Measurements from ENCODE around the gene MERTK. TPM values are rescaled to one million over a fixed set of nuclear protein-coding genes. Genes with fewer than 3 reads are reported as not detected.

MERTK gene
- total and polyA plus RNA-seq, 10 of the 15 experiments (the other 5 are each of a cell fraction or from before 2014, with no cell fraction given) = 0.13 to 30.6 (median 0.50) TPM

DNA sequence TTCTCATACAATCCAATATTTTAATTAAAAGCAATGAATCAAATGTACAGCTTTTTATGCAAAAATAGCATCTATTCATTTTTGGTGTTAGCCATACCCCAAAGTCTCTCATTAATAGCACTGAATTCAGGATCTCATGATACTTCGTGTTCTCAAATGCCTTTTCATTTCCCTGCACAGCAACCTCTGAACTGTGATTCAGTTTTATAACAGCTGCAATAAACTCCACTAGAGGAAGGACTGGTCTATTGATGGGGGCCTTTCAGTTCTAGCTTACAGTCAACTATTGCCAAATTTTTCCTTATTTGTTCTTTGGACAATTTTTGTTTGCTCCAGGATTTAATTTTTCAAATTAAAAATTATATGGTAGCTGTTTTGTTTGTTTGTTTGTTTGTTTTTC is 151.9 kb downstream of the MERTK start:
- Histone ChIP-seq H3K27ac (ENCODE audit: control insufficient read depth, insufficient read depth) (no peak overlapping the region), H3K36me3 (ENCODE audit: control insufficient read depth in 2 of 2, insufficient read depth in 2 of 2, low read length in 1 of 2) (no peaks in the 10 kb centered on the region), H3K79me2 (ENCODE audit: control insufficient read depth, insufficient read depth, low read length) (no peaks in the 10 kb centered on the region), H3K9me3 (replicated peaks; ENCODE audit: control insufficient read depth, insufficient read depth, low read length) (no peaks in the 10 kb centered on the region), H3K4me2 (ENCODE audit: control insufficient read depth, insufficient read depth) (no peak overlapping the region), H4K20me1 (ENCODE audit: control insufficient read depth, insufficient read depth) (no peaks in the 10 kb centered on the region), H2AFZ (ENCODE audit: control insufficient read depth, low read depth, low read length) (no peak overlapping the region), H3K4me1 (ENCODE audit: control insufficient read depth, insufficient read depth, low read length) (no peaks in the 10 kb centered on the region), H3K27me3 (replicated peaks in 1 of 2; ENCODE audit: control insufficient read depth in 2 of 2, insufficient read depth in 2 of 2, low read length in 1 of 2) (no peaks in the 10 kb centered on the region), H3K9ac (ENCODE audit: control insufficient read depth, insufficient read depth, low read length) (no peak overlapping the region), H3K4me3 (no peak overlapping the region)
- no peak for ATAC-seq
- in situ Hi-C loops (cut with MboI) = loop anchor here (5.0 kb wide), 1 partner anchor 163 kb away; no protein-coding TSS in a partner anchor
- no peak for DNase-seq (ENCODE audit: low read depth, low spot score)
- 73% methylated on average over 1 of the region's 1 CpG for WGBS (ENCODE audit: insufficient coverage, insufficient replicate concordance, low lambda C conversion rate, missing lambda C conversion rate)
- ChIA-PET SMC1A (ENCODE audit: uncharacterized antibody, unreplicated experiment) (interaction anchor here (1.0 to 9.0 kb wide), 8 partner anchors 44 to 166 kb away, joined by 3 to 85 read pairs (median 6); partner anchors contain the start of gene ANAPC1), RAD21 (ENCODE audit: unreplicated experiment) (interaction anchor here (0.6 to 3.9 kb wide), 6 partner anchors 147 to 224 kb away, joined by 3 to 22 read pairs (median 4); partner anchors contain the start of gene MERTK), CTCF (interaction anchor here (0.9 to 11.6 kb wide), 8 partner anchors 14 to 205 kb away, joined by 3 to 189 read pairs (median 6); partner anchors contain the start of genes ANAPC1, MERTK and ZC3H8), POLR2A (interaction anchor here (2.0 kb wide), 1 partner anchor 162 kb away, joined by 5 read pairs; no protein-coding TSS in a partner anchor)
- TF ChIP-seq HDAC6 (IDR thresholded peaks at IDR 0.05; ENCODE audit: unreplicated experiment) (no peak), RBBP5 (conservative IDR thresholded peaks at IDR 0.05) (no peak), YBX1 (IDR thresholded peaks at IDR 0.05) (no peak), TARDBP (IDR thresholded peaks at IDR 0.05; ENCODE audit: borderline replicate concordance) (no peak), MTA3 (IDR thresholded peaks at IDR 0.05; ENCODE audit: borderline replicate concordance, low read length) (no peak)
- intact Hi-C loops (cut with micrococcal nuclease; ENCODE audit: unreplicated experiment) = loop anchor here (10.0 kb wide), 1 partner anchor 654 kb away; no protein-coding TSS in a partner anchor
- FAIRE-seq = no peak
- no TSS peak for BruUV-seq (replicated peaks)

All from GM12878 (cell line).